Chondrocyte (in vitro differentiated cells): ENCODE results near the gene METTL21C. TPM values are rescaled to one million over a fixed set of nuclear protein-coding genes. Genes with fewer than 3 reads are reported as not detected.

Experiments used
- DNase-seq: peaks from one replicate; pipeline ENCODE4 v3.0.0; 2021; ENCODE audit warnings: mixed read lengths, low spot score
- H3K27ac Mint-ChIP-seq: one replicate; pipeline ENCODE4 v1.8.0; 2021; ENCODE audit warnings: mild to moderate bottlenecking, moderate library complexity, mixed read lengths; ENCODE audit not compliant: unreplicated experiment
- H3K27me3 Mint-ChIP-seq: 2 replicates; pipeline ENCODE4 v1.8.0; 2021; ENCODE audit warnings: low read depth, mixed read lengths
- H3K36me3 Mint-ChIP-seq: 2 replicates; pipeline ENCODE4 v1.8.0; 2021; ENCODE audit warnings: low read depth, mixed read lengths
- H3K4me1 Mint-ChIP-seq: 2 replicates; pipeline ENCODE4 v1.8.0; 2021; ENCODE audit warnings: low read depth, mild to moderate bottlenecking, mixed read lengths
- H3K4me3 Mint-ChIP-seq: one replicate; pipeline ENCODE4 v1.8.0; 2021; ENCODE audit warnings: mild to moderate bottlenecking, moderate library complexity, mixed read lengths; ENCODE audit not compliant: unreplicated experiment
- H3K9me3 Mint-ChIP-seq: 2 replicates; pipeline ENCODE4 v1.8.0; 2021; ENCODE audit warnings: low read depth, mixed read lengths
- total RNA-seq: library from RNA; stranded (reverse); gene quantifications from 3 replicates; pipeline ENCODE4 v1.2.1, GENCODE V29; 2021
- TF ChIP-seq, protein P1 (sequence below): fragments of 200-600 bp; sonication (generic); IDR thresholded peaks from 2 replicates; pipeline ENCODE4 v1.5.0; 2021; ENCODE audit warnings: antibody characterized with exemption, mild to moderate bottlenecking, moderate library complexity

The METTL21C gene
- total RNA-seq, 1 donor from 2014 or later = not detected

DNA sequence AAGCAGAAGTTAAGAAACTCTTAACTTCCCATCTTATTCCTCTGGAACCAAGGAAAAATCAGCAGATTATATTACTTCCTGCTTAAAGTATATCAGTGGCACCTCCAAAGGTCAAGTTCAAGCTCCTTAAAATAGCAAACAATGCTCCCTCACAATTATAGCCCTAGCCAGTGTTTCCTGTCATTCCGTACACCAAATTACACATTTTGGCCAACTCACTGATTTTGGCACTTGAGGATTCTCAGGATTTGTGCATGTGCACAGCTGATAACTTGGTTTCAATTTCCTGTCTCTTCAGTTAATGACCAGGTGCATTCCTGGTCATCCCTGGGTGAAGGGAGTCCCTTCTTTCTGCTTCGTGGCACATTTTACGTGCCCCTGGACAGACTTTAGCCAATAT lies 56.1 kb downstream of the METTL21C start:
- Mint-ChIP-seq H3K36me3 (peaks cover 33% of the 10 kb centered on the region), H3K27me3 (no peaks in the 10 kb centered on the region), H3K9me3 (no peaks in the 10 kb centered on the region), H3K4me3 (no peak overlapping the region), H3K4me1 (no peaks in the 10 kb centered on the region), H3K27ac (no peak overlapping the region)
- TF ChIP-seq, protein P1, sequence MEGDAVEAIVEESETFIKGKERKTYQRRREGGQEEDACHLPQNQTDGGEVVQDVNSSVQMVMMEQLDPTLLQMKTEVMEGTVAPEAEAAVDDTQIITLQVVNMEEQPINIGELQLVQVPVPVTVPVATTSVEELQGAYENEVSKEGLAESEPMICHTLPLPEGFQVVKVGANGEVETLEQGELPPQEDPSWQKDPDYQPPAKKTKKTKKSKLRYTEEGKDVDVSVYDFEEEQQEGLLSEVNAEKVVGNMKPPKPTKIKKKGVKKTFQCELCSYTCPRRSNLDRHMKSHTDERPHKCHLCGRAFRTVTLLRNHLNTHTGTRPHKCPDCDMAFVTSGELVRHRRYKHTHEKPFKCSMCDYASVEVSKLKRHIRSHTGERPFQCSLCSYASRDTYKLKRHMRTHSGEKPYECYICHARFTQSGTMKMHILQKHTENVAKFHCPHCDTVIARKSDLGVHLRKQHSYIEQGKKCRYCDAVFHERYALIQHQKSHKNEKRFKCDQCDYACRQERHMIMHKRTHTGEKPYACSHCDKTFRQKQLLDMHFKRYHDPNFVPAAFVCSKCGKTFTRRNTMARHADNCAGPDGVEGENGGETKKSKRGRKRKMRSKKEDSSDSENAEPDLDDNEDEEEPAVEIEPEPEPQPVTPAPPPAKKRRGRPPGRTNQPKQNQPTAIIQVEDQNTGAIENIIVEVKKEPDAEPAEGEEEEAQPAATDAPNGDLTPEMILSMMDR = no peak
- no peak for DNase-seq

Other genes with a start within 250 kb of the METTL21C start
- gene TPP2, start 98.1 kb downstream of the METTL21C start, total RNA-seq = 27.6 to 36.0 TPM (median 27.8 TPM) in 3 replicates
- 10.6 to 11.1 TPM (median 11.0 TPM) in 3 replicates for gene TEX30, start 78.7 kb upstream of the METTL21C start, total RNA-seq
- 37.3 to 45.8 TPM (median 39.1 TPM) in 3 replicates for gene POGLUT2, start 103.9 kb upstream of the METTL21C start, total RNA-seq
- 22.7 to 37.7 TPM (median 24.0 TPM) in 3 replicates for gene BIVM, start 104.1 kb upstream of the METTL21C start, total RNA-seq
- 41.0 to 63.4 TPM (median 51.1 TPM) in 3 replicates for gene ERCC5, start 151.0 kb upstream of the METTL21C start, total RNA-seq